ENCODE results near the gene HBE1.

The HBE1 gene

GRCh38 chr11:5232176-5232575, 37.6 kb downstream of the HBE1 start:
- DNase-seq: no peak

GRCh38 chr11:5231111-5231510, 38.6 kb downstream of the HBE1 start:
- no peak for DNase-seq

GRCh38 chr11:5230266-5230665, 39.5 kb downstream of the HBE1 start:
- no peak for DNase-seq

GRCh38 chr11:5229796-5230195, 39.9 kb downstream of the HBE1 start:
- no peak for DNase-seq

- no peak for DNase-seq
Measured at GRCh38 chr11:5229356-5229755, 40.4 kb downstream of the HBE1 start.

GRCh38 chr11:5228124-5228523, 41.6 kb downstream of the HBE1 start:
- no peak for DNase-seq

GRCh38 chr11:5227681-5228080, 42.1 kb downstream of the HBE1 start:
- no peak for DNase-seq

- no peak for DNase-seq
Measured at GRCh38 chr11:5226732-5227310, 42.9 kb downstream of the HBE1 start, which contains the start of gene HBB. HBB (minus strand) TSS chr11:5227071; CDS start chr11:5227021, 50 bp downstream.

- no peak for DNase-seq
Measured at GRCh38 chr11:5225480-5225871, 44.3 kb downstream of the HBE1 start.

GRCh38 chr11:5224538-5225479, 44.9 kb downstream of the HBE1 start:
- DNase-seq: no peak

- DNase-seq: no peak
Measured at GRCh38 chr11:5223686-5224085, 46.1 kb downstream of the HBE1 start.

GRCh38 chr11:5223146-5223545, 46.6 kb downstream of the HBE1 start:
- DNase-seq: no peak
